ENCODE data around the gene CA4. TPM values are rescaled to one million over a fixed set of nuclear protein-coding genes. Genes with fewer than 3 reads are reported as not detected.
A peak's percentile ranks its signal among the peaks of the same experiment; 100 is the strongest.

The CA4 gene
- total RNA-seq, 2 experiments from 2014 or later: not detected

- CTCF ChIA-PET (ENCODE audit: unreplicated experiment): no interaction called here
- BruUV-seq (replicated peaks): no TSS peak
Observed at GRCh38 chr17:60171753-60172079, 21.9 kb downstream of the CA4 start.

GRCh38 chr17:60173304-60173819, 23.6 kb downstream of the CA4 start:
- no peak for TF ChIP-seq EZH2phosphoT487 (IDR thresholded peaks at IDR 0.05; ENCODE audit: borderline replicate concordance, low read depth, low read length)
- TF ChIP-seq, protein P1, sequence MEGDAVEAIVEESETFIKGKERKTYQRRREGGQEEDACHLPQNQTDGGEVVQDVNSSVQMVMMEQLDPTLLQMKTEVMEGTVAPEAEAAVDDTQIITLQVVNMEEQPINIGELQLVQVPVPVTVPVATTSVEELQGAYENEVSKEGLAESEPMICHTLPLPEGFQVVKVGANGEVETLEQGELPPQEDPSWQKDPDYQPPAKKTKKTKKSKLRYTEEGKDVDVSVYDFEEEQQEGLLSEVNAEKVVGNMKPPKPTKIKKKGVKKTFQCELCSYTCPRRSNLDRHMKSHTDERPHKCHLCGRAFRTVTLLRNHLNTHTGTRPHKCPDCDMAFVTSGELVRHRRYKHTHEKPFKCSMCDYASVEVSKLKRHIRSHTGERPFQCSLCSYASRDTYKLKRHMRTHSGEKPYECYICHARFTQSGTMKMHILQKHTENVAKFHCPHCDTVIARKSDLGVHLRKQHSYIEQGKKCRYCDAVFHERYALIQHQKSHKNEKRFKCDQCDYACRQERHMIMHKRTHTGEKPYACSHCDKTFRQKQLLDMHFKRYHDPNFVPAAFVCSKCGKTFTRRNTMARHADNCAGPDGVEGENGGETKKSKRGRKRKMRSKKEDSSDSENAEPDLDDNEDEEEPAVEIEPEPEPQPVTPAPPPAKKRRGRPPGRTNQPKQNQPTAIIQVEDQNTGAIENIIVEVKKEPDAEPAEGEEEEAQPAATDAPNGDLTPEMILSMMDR (conservative IDR thresholded peaks at IDR 0.05; ENCODE audit: low read length): no peak
- no peaks in the 10 kb centered on the region for H3K9me3 ChIP-seq (ENCODE audit: low read length)
- no peak overlapping the region for H3K27ac ChIP-seq (ENCODE audit: low read depth, low read length, poor library complexity, severe bottlenecking)
- H2AFZ ChIP-seq (ENCODE audit: low read length): no peak overlapping the region
- H3K4me1 ChIP-seq (ENCODE audit: insufficient read depth, low read length, poor library complexity, severe bottlenecking): peaks cover 10% of the 10 kb centered on the region
- no peaks in the 10 kb centered on the region for H3K79me2 ChIP-seq (ENCODE audit: insufficient read depth, low read depth, low read length)
- DNase-seq (ENCODE audit: low spot score): no peak
- H4K20me1 ChIP-seq (ENCODE audit: insufficient read depth, low read length): no peaks in the 10 kb centered on the region
- ChIA-PET POLR2A (interaction anchor here (0.6 kb wide), 1 partner anchor 96 kb away, joined by 3 read pairs; no protein-coding TSS in a partner anchor), CTCF (ENCODE audit: unreplicated experiment) (no interaction called here)
- no peak overlapping the region for H3K4me2 ChIP-seq (ENCODE audit: low read length)
- H3K36me3 ChIP-seq (ENCODE audit: insufficient read depth, low read length): peaks cover 1% of the 10 kb centered on the region; the same call in 1 of the 2 replicates
- intact Hi-C loops (cut with micrococcal nuclease; ENCODE audit: unreplicated experiment): no loop called here
- no peaks in the 10 kb centered on the region for H3K9me2 ChIP-seq (ENCODE audit: insufficient read depth, low read length)
- BruUV-seq (replicated peaks): no TSS peak
- H3K4me3 ChIP-seq (ENCODE audit: low read depth, low read length, poor library complexity, severe bottlenecking): no peak overlapping the region

More at GRCh38 chr17:60171753-60172079, 21.9 kb downstream of the CA4 start:
- Histone ChIP-seq H3K4me3 (ENCODE audit: low read depth, low read length, poor library complexity, severe bottlenecking) (no peak overlapping the region), H3K9me2 (ENCODE audit: insufficient read depth, low read length) (no peaks in the 10 kb centered on the region), H2AFZ (ENCODE audit: low read length) (no peak overlapping the region), H3K4me1 (ENCODE audit: insufficient read depth, low read length, poor library complexity, severe bottlenecking) (peaks cover 10% of the 10 kb centered on the region), H3K79me2 (ENCODE audit: insufficient read depth, low read depth, low read length) (no peaks in the 10 kb centered on the region), H3K27ac (ENCODE audit: low read depth, low read length, poor library complexity, severe bottlenecking) (no peak overlapping the region), H3K36me3 (ENCODE audit: insufficient read depth, low read length) (no peaks in the 10 kb centered on the region), H4K20me1 (ENCODE audit: insufficient read depth, low read length) (no peaks in the 10 kb centered on the region), H3K4me2 (ENCODE audit: low read length) (no peak overlapping the region), H3K9me3 (ENCODE audit: low read length) (no peaks in the 10 kb centered on the region)
- TF ChIP-seq, protein P1 (conservative IDR thresholded peaks at IDR 0.05; ENCODE audit: low read length): no peak
- no peak for TF ChIP-seq EZH2phosphoT487 (IDR thresholded peaks at IDR 0.05; ENCODE audit: borderline replicate concordance, low read depth, low read length)
- intact Hi-C loops (cut with micrococcal nuclease; ENCODE audit: unreplicated experiment): no loop called here
- no peak for DNase-seq (ENCODE audit: low spot score)
- POLR2A ChIA-PET: interaction anchor here (0.8 to 1.3 kb wide), 2 partner anchors 9 to 10 kb away, joined by 3 read pairs; no protein-coding TSS in a partner anchor

DNA sequence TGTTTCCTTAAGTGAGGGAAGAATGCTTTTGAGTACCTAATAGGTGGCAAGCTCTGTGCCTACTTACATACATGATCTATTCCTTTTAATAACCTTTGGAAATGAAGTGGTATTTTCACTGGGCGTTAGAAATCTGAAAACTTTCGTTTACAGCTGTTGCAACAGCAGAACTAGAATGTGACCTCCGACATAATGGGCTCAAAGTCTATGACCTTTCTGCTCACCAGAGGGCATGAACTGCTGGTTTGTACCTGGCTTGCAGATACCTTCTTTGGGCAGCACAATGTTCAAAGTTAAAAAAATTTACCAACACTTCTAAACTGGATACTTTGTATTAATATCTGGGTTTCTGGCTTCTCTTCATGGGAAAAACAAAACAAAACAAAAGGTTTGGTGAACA, 24.3 kb downstream of the CA4 start:
- CTCF ChIA-PET (ENCODE audit: unreplicated experiment): no interaction called here
- Histone ChIP-seq H3K9me3 (ENCODE audit: low read length) (no peaks in the 10 kb centered on the region), H3K9me2 (ENCODE audit: insufficient read depth, low read length) (no peaks in the 10 kb centered on the region), H3K79me2 (ENCODE audit: insufficient read depth, low read depth, low read length) (no peaks in the 10 kb centered on the region), H3K4me3 (ENCODE audit: low read depth, low read length, poor library complexity, severe bottlenecking) (no peak overlapping the region), H3K27ac (ENCODE audit: low read depth, low read length, poor library complexity, severe bottlenecking) (no peak overlapping the region), H3K36me3 (ENCODE audit: insufficient read depth, low read length) (peaks cover 4% of the 10 kb centered on the region; the same call in 1 of the 2 replicates), H4K20me1 (ENCODE audit: insufficient read depth, low read length) (no peaks in the 10 kb centered on the region), H3K4me2 (ENCODE audit: low read length) (no peak overlapping the region), H3K4me1 (ENCODE audit: insufficient read depth, low read length, poor library complexity, severe bottlenecking) (peaks cover 10% of the 10 kb centered on the region), H2AFZ (ENCODE audit: low read length) (no peak overlapping the region)
- intact Hi-C loops (cut with micrococcal nuclease; ENCODE audit: unreplicated experiment): loop anchor here (2.0 kb wide), 1 partner anchor 31 kb away; no protein-coding TSS in a partner anchor
- TSS peak; percentile 25 for BruUV-seq (replicated peaks)
- POLR2A ChIA-PET: no interaction called here
- no peak for DNase-seq (ENCODE audit: low spot score)
- TF ChIP-seq, protein P1 (conservative IDR thresholded peaks at IDR 0.05; ENCODE audit: low read length): no peak
- TF ChIP-seq EZH2phosphoT487 (IDR thresholded peaks at IDR 0.05; ENCODE audit: borderline replicate concordance, low read depth, low read length): no peak

Data from OCI-LY7 (cell line).